GM12874 (cell line): ENCODE data around the gene TBC1D24.

Source experiments
- CTCF ChIP-seq: IDR thresholded peaks from 2 replicates; pipeline ENCODE4 v1.5.1; 2011; ENCODE audit warnings: low read depth, mild to moderate bottlenecking, control low read depth, low read length, moderate library complexity; ENCODE audit not compliant: insufficient read depth

The TBC1D24 gene

GRCh38 chr16:2500430-2500917, 25.5 kb downstream of the TBC1D24 start:
- peak; percentile 22; the same call in 1 of the 2 replicates for TF ChIP-seq CTCF

GRCh38 chr16:2500918-2501750, 26.2 kb downstream of the TBC1D24 start:
- TF ChIP-seq CTCF, result peak; percentile 99

- no peak for TF ChIP-seq CTCF
These were observed 27.3 kb downstream of the TBC1D24 start for GRCh38 chr16:2501946-2502895.

- no peak for TF ChIP-seq CTCF
These were observed 30.8 kb downstream of the TBC1D24 start for GRCh38 chr16:2505695-2506094.

- TF ChIP-seq CTCF, result peak; percentile 44; the same call in 1 of the 2 replicates
These were observed 32.2 kb downstream of the TBC1D24 start for GRCh38 chr16:2507052-2507659.

- TF ChIP-seq CTCF, result no peak
These were observed 32.7 kb downstream of the TBC1D24 start for GRCh38 chr16:2507665-2508064.
